GM19099 (cell line): ENCODE results near the gene ACOXL.

Source experiments
- POLR2A ChIP-seq: IDR thresholded peaks from 3 replicates; pipeline ENCODE4 v1.6.1; 2011; ENCODE audit warnings: low read depth; ENCODE audit not compliant: insufficient read length; ENCODE audit errors: extremely low read depth

ACOXL gene

DNA sequence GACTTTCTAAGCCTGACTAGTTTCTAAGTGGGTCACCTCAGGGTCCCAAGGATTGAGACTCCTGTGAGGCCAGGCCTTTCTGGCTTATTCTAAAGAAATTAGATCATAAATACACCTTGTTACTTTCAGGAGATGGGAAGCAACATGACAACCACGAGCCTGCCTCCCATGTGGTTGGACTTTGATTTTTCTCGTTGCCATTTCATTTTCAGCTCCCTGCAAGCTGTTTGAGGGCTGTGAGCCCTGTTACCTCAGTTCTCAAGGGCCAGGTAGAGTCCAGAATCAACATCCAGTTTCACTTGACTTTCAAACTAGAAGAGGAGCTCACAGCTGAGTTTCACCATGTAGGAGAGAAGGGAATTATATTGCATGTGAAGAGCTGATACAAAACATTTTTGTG, 228.6 kb downstream of the ACOXL start:
- no peak for TF ChIP-seq POLR2A

DNA sequence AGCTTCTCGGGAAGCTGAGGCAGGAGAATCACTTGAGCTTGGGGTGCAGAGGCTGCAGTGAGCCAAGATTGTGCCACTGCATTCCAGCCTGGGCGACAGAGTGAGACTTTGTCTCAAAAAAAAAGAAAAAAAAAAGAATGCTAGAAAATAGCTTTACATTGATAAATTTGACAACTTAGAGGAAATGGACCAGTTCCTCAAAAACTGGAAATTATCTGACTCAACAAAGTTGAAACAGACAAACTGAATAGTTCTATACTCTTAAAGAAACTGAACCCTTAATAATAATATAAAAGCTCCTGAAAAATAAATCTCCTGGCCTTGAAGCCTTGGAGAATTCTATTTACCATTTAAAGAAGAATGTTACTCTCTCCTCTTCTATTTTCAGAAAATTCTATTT, 237.3 kb downstream of the ACOXL start:
- no peak for TF ChIP-seq POLR2A

- no peak for TF ChIP-seq POLR2A
These were observed 237.8 kb downstream of the ACOXL start for GRCh38 chr2:110970201-110970600.

DNA sequence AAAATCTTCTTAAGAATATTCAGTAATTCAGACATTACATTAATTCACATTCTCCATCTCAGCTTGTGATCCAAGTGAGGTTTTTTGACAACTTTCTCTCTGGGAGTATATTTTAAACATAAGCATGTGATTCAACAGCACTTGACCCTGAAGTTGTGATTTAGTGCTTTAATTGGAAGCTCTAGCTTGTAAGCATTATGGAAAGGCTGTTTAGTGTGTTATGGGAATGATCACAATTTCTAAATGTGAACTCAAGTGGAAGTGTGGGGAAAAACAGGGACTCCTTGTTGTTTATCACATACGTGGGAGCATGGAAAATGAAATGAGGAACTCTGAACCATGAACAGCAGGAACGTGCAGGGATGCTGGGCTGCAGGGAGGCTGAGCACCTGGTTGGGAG, 239.4 kb downstream of the ACOXL start:
- no peak for TF ChIP-seq POLR2A

- no peak for TF ChIP-seq POLR2A
These were observed 240.9 kb downstream of the ACOXL start for GRCh38 chr2:110973262-110973661.

DNA sequence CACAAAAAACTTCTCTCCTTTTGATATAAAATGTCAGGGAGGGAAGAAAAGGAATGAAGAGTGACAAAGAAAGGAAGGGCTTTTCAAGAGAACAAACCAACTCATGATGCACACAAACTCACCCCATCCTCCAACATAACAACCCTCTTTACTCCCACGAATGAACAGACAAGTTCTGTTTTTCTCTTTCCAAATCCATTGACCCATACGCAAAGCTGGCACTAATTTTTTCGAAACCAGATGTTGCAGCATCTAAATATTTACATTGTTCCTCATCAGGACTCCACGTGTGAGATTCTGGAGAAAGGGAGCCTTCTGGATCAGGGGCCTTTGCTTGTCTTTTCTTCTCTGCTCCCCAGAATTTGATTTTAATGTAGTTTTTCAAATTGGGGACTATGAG, 245.0 kb downstream of the ACOXL start:
- no peak for TF ChIP-seq POLR2A

- no peak for TF ChIP-seq POLR2A
These were observed 245.8 kb downstream of the ACOXL start for GRCh38 chr2:110978148-110978547.

DNA sequence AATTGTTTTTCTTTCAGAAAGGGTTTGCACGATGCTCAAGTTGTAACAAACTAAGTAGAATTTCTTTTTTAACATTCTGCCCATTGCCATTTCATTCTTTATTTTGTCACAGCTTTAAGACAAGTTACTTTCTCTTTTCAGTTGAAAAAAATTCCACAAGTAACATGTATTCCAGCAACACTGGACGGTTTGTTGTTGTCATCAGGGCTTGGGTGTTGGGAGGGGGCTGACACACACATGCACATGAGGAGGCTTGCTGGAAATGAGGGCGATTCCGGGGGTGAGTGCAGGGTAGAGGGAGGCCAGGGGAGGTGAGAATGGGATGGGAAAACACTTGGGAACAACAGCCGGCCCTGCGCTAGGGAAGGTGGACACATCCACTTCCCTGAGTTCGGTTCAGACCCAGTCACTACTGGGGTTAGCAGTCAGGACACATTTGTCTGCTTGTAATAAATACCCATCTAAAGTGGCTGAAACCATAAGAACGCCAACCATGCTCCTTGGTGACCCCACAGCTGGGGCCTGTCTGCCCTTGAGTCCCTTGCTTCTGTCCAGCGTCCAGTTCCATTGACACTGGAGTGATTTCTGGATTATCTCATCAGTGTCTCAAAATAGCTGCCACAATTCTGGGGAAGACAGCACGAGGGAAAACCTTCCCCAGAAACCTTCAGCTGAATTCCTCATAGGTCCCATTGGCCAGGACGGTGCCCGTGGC, 246.5 kb downstream of the ACOXL start:
- TF ChIP-seq POLR2A: no peak

DNA sequence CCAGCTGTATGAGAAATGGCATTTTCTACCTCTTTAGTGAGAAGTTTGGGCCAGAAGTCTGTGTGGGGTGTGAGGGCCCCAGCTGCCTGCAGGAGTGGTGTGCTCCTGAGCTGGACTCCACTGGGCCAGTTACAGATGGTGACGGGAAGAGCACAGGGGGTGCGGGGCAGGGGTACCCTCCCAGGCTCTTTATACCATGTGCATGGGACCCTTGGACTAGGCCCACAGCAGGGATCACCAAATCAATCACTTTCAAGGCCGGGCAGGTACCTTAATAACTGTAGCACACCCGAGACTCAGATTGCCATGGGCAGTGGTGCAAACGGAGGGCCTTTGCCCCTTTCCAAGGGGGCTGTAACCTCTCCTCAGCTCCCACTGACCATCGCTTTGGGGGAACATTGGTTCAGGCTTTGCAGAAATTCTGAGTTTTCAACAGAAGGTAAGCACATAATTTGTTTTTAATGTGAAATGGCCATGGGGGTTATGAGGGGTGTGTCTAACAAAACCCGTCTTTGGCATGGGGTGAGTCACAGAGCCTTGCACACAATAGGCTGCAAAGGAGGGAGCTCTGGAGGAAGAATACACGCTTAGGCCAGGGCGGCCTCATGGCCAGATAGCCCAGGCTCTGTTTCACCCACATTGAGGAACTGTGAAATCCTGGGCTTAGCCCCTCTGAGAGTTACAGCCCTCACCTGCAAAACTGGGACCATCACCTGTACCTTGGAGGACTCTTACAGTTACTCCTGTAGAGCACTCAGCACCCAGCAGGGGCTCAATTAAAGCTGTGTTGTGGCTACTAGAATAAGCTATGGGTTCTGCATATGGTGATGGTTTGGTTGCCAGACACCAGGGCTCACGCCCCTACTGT, 247.3 kb downstream of the ACOXL start:
- no peak for TF ChIP-seq POLR2A

- no peak for TF ChIP-seq POLR2A
These were observed 248.1 kb downstream of the ACOXL start for GRCh38 chr2:110980339-110981062.

DNA sequence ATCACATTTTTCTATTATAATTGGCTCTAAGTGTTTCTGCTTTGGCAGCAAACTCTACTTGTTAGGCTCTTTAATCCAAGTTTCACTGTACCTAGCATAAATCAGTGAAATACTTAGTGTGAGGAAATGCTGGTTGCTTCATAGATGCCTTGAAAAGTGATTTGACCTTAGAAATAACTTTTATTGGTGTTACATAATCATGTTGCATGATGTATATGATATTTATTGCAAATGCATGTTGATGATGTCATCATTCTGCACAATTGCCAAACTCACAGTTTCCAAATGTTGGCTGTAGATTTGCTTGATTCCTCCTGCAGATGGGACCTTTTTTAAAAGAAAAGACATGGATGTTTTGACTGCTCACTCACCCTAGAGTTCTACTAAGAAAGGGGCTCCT, 250.8 kb downstream of the ACOXL start:
- no peak for TF ChIP-seq POLR2A

DNA sequence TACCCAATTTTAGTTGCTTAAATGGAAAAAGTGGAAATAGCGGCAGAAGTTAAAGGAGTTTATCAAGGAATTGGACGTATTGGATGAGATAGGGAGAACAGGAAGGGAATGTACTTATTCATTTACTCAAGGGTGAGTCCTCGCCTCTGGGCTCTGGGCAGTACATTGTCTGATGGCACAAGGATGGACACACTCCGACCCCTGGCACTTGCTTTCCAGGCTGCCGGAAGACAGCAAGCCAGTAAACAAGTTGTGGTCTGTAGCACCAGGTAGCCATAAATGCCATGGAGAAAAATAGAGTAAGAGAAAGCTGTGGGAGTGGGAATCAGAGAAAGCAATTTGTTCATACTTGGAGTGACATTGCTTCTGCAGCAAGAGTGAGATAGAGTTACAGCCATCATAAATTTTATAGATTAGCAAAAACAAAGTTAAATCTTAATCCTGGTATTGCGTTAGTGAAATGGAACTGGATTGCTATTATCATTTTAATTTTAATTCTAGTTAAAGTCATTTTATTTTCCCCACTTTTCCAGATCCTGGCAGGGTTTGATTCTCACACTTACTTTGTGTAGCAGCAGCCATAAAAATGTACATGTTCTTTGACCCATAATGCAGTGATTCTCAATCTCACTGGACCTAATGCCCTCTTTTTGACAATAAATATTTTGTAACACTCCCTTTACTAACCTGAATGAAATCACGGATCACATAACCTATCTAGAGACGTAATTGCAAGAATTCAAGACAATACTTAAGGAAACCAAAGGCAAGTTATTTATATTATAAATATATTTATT, 252.5 kb downstream of the ACOXL start:
- TF ChIP-seq POLR2A: no peak

- no peak for TF ChIP-seq POLR2A
These were observed 258.1 kb downstream of the ACOXL start for GRCh38 chr2:110990440-110990839.

- TF ChIP-seq POLR2A: no peak
These were observed 259.5 kb downstream of the ACOXL start for GRCh38 chr2:110991911-110992310.

GRCh38 chr2:110992886-110993285, 260.5 kb downstream of the ACOXL start:
- TF ChIP-seq POLR2A: no peak

DNA sequence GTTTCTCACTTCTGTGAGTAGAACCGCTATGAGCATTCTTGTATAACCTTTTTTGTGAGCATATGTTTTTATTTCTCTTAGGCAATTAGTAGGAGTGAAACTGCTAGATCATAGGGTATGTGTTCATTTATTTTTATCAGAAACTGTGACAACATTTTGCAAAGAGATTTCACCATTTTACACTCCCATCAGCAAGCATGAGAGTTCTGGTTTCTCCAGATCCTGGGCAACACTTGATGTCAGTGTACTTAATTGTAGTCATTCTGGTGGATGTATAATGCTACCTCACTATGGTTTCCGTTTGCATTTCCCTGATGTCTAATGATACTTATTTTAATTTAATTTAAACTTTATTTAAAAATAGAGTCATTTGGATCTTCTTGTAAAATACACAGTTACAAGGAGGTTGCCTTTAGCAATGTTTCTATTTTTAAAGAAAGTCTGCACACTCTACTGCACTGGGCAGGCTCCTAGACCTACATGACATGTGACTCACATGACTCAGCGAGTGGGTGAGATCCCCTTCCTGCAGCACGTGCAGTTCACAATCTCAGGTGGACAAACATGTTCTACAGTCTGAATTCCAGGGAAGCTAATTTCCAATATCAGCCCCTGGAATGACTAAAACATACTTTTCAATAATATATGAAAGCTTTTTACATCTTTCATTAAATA, 261.3 kb downstream of the ACOXL start:
- no peak for TF ChIP-seq POLR2A
